22Rv1 (cell line): ENCODE results near the gene FNDC7.

ENCODE experiments used
- CTCF ChIP-seq: fragments of 450-650 bp; IDR thresholded peaks from 2 replicates; pipeline ENCODE4 v1.5.1; 2017; ENCODE audit warnings: mild to moderate bottlenecking
- ZFX ChIP-seq: fragments of 450-650 bp; IDR thresholded peaks from 2 replicates; pipeline ENCODE4 v1.6.1; 2017; ENCODE audit warnings: antibody characterized with exemption, borderline replicate concordance

GRCh38 chr1:108767708-108768107 is 55.0 kb downstream of the FNDC7 start:
- TF ChIP-seq CTCF (no peak), ZFX (no peak)
